GM18517 (cell line): ENCODE measurements around the gene NUTM1.
"Not testable (repeated sequence)": the region's sequence is repeated elsewhere in the genome, so short reads cannot be mapped to it uniquely, and the experiment has no call there.

Experiments
- ATAC-seq: cut with Tn5 transposase; IDR thresholded peaks from one replicate; pipeline ENCODE4 v1.9.1; 2021; ENCODE audit warnings: mild to moderate bottlenecking, moderate library complexity; ENCODE audit not compliant: unreplicated experiment

The NUTM1 gene

DNA sequence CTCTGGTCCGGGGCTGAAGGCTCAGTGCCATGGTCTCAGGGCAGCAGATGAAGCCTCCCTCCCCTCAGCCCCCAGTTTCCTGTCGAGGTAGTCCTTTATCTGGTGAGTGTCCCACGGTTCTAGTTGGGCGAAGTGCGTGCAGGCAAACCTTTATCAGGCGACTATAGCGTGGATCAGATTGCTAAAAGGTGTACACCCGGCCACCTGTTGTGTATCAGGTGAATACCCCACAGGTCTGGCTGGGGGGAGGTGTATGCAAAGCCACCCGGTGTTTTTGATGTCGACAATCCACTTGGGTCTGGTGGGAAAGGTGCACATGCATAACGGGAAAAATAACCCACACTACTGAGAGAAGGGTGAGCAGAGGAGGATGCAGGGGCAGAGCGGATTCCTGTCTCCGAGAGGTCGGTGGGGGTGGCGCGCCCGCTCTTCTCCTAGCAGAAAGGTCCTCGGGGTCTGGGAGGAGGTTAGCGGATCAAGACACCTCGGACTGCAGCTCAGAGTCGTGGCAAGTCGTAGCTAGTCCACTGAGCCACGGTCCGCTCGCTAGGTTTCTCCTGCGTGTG, 6.0 kb upstream of the NUTM1 start:
- no peak for ATAC-seq

- peak; percentile 43 for ATAC-seq
Measured at GRCh38 chr15:34337557-34338306, 5.4 kb upstream of the NUTM1 start, which contains the start of gene SLC12A6. TSS of gene SLC12A6 (minus strand) at chr15:34337781. CDS start at chr15:34336680, 1,101 bp downstream.

GRCh38 chr15:34338347-34338746, 4.8 kb upstream of the NUTM1 start:
- no peak for ATAC-seq

DNA sequence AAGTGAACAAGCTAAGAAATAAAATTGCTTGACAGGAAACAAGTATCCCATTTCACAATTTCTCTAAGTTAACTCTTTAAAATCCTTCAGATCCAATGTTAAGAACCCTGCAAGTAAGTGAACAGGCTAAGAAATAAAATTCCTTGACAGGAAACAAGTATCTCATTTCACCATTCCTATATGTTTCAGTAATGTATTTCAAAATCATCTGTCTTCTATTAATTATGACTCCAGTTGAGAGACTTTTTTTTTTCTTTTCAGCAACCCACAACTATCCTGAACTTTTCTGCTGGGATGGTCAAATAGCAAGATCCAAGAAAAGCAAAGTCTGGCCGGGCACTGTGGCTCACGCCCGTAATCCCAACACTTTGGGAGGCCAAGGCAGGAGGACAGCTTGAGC, 3.2 kb upstream of the NUTM1 start:
- ATAC-seq: no peak

DNA sequence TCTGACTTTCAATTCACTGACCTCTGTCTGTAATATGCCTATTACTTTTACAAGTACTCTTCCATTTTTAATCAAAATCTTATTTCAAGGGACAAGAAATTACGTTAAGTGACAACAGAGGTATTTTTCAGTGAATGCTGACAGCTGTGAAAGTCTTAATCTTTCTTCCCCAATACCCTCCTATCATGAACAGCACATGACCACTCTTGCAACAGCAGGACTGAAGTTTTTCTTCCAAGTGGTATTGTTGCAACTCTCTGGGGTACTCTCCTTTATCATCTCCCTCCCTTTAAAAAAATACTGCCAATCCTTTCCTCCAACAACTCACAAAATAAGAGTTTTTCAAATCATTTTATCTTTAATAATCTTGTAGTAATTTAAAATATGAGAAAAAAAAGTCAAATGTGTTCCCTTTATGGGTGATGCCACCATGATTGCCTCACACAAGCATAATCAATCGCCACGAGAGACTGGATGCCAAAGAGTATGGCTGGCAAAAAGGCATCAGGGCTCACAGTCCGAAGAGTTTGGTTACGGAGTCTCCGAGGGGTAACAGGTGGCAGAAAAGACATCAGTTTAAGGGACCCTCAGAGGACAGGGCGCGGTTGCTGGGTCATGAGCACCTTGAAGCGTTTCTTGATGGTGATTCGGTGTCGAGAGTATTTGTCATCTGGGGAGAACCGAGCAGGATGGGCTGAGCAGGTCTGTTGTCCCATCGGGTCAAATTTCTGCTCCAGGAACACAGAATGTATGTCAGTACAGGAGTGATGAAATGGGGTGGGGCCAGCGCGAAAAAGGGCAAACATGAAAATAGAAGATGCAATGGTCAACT, 1.5 kb upstream of the NUTM1 start:
- ATAC-seq: no peak

DNA sequence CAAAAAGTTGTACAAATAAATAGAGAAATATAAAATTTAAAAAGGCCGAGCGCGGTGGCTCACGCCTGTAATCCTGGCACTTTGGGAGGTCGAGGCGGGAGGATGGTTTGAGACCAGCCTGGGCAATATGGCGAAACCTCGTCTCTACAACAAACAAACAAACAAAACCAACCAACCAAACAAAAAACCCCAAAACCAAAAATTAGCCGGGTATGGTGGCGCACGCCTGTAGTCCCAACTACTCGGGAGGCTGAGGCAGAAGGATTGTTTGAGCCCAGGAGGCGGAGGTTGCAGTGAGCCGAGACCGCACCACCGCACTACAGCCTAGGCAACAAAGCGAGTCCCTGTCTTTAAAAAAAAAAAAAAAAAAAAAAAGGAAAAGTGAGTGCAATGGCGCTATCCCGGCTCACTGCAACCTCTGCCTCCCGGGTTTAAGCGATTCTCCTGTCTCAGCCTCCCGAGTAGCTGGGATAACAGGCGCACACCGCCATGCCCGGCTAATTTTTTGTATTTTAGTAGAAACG, 840 bp upstream of the NUTM1 start:
- not testable (repeated sequence) for ATAC-seq

DNA sequence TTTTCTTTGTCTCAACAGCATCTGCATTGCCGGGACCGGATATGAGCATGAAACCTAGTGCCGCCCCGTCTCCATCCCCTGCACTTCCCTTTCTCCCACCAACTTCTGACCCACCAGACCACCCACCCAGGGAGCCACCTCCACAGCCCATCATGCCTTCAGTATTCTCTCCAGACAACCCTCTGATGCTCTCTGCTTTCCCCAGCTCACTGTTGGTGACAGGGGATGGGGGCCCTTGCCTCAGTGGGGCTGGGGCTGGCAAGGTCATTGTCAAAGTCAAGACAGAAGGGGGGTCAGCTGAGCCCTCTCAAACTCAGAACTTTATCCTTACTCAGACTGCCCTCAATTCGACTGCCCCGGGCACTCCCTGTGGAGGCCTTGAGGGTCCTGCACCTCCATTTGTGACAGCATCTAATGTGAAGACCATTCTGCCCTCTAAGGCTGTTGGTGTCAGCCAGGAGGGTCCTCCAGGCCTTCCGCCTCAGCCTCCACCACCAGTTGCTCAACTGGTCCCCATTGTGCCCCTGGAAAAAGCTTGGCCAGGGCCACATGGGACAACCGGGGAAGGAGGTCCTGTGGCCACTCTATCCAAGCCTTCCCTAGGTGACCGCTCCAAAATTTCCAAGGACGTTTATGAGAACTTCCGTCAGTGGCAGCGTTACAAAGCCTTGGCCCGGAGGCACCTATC, 5.0 kb downstream of the NUTM1 start:
- ATAC-seq: no peak

- ATAC-seq: no peak
Measured at GRCh38 chr15:34348735-34349300, 5.7 kb downstream of the NUTM1 start.

GRCh38 chr15:34349769-34350168, 6.7 kb downstream of the NUTM1 start:
- ATAC-seq: no peak

- ATAC-seq: not testable (repeated sequence)
Measured at GRCh38 chr15:34352996-34353395, 9.9 kb downstream of the NUTM1 start.

GRCh38 chr15:34353627-34354026, 10.5 kb downstream of the NUTM1 start:
- ATAC-seq: no peak

DNA sequence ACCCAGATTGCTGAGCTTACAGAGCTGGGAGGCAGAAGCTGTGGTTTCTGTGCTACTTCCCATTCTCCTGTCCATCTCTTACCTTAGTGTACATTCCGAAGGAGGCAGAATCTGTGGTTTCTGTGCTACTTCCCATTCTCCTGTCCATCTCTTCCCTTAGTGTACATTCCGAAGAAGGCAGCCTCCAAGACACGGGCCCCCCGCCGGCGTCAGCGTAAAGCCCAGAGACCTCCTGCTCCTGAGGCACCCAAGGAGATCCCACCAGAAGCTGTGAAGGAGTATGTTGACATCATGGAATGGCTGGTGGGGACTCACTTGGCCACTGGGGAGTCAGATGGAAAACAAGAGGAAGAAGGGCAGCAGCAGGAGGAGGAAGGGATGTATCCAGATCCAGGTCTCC, 11.2 kb downstream of the NUTM1 start:
- no peak for ATAC-seq

DNA sequence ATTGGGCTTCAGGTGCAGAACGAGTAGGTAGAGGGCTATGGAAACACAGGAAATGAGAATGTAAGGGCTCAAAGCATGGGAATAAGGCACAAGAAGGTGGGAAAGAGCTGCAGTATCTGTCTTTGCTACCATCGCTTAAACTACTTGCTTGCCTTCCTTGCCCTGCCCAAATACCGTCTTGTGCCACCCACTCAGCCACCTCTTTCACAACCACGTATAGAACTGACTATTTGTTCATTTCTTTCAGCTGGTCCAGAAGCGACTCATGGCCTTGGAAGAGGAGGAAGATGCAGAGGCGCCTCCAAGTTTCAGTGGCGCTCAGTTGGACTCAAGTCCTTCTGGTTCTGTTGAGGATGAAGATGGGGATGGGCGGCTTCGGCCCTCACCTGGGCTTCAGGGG, 12.1 kb downstream of the NUTM1 start:
- ATAC-seq: no peak

GRCh38 chr15:34357653-34358052, 14.5 kb downstream of the NUTM1 start:
- no peak for ATAC-seq

- ATAC-seq: no peak
Measured at GRCh38 chr15:34358367-34358766, 15.3 kb downstream of the NUTM1 start.

- ATAC-seq: no peak
Measured at GRCh38 chr15:34358948-34359347, 15.8 kb downstream of the NUTM1 start.

GRCh38 chr15:34359416-34359815, 16.3 kb downstream of the NUTM1 start:
- no peak for ATAC-seq

DNA sequence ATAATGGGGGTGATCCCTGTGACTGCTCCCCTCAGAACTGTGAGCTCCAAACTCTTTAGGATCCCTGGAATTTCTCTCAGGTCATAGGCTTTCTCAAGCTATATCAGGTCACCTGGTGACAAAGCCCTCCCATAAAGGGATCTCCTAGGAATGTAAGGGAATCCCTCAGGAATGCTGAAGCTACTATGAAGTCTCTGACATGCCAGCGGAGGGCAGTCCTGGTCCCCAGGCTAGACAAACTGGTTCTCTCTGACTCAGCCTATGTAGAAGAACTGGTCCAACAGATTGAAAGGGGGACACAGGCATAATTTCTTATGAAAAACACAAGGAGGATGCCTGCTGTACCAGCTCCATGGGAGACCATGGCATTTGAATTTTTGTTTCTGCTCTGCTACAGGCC, 17.2 kb downstream of the NUTM1 start:
- no peak for ATAC-seq

DNA sequence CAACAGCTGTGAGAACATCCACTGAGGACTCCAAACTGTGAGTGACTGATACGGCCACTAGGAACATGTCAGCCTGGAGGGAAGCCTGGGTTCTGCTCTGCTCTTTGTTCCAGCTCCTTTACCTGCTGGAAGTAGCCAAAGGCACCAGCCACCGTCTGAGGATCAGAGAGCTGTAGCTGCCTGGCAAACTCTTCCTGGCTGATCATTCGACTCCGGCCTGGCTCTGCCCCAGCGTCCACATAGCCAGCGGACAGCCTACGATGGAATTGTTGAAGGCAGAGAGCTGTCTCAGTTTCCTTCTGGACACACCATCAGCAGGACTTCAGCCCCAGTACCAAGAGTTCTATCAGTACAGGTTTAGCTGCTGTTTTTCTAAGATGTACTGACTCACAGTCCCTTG, 18.2 kb downstream of the NUTM1 start:
- no peak for ATAC-seq

DNA sequence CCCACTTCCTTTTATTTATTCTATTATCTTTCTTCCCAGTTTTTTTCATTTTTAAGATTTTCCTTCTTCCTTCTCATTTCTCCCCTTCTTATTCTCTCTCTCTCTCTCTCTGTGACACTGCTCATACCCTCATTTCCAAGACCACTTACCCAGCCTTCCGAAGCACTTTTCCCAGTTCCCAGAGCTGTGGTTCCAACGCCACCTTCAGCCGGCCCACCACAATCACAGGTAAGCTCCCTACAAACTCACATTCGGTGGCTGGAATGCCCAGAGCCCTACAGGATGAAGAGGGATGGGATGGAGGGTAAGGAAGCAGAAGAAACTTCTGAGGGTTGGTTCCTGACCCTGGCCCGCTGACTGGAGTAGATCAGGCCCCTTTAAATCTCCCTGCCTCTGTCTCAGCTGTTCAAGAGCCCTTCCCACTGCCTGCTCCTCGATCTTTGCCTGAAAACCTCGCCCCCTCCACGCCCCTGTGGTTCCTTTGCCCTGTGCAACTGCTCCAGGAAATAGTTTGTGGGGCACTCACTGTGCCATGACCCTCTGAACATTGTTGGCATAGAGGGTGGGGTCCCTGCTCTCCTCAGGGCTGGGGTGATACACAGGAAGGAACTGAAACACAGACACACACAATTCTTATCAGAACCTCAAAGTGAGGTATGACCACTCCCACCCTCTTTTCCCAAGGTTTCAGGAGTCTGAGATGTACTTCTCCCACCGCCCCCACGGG, 19.1 kb downstream of the NUTM1 start:
- ATAC-seq: no peak
